SK-N-SH (cell line): Measurements from ENCODE around the gene FIGNL2. TPM values are rescaled to one million over a fixed set of nuclear protein-coding genes. Genes with fewer than 3 reads are reported as not detected.

Source experiments
- CTCF ChIA-PET: fragments of 300-600, 350-600 bp; formaldehyde crosslinking; extraction: SDS; loops from one replicate; lab custom pipeline; 2021; lab: Yijun Ruan, JAX
- POLR2A ChIA-PET: fragments of 350-600 bp; sonication (Branson Sonifier 250); formaldehyde crosslinking; extraction: SDS; loops from one replicate; lab custom pipeline; 2020; ENCODE audit warnings: antibody characterized with exemption, inconsistent platforms; lab: Yijun Ruan, JAX
- DNase-seq: peaks from one replicate; pipeline ENCODE4 v3.0.0; 2012
- H2AFZ ChIP-seq: fragments of 200-600 bp; sonication (generic); 2 replicates; pipeline ENCODE4 v1.8.1; 2016; ENCODE audit warnings: antibody characterized with exemption, mild to moderate bottlenecking, low read depth
- H3F3A ChIP-seq: fragments of 200-600 bp; sonication (generic); replicated peaks from 2 replicates; pipeline ENCODE3; 2016; ENCODE audit warnings: antibody characterized with exemption, mild to moderate bottlenecking; ENCODE audit not compliant: insufficient read depth
- H3K27ac ChIP-seq, 2 experiments: fragments of 200-500 bp in 1 of 2; fragments of 200-600 bp in 1 of 2; sonication (Bioruptor generic) in 1 of 2; sonication (generic), shearing (Covaris generic) in 1 of 2; 2 replicates each; pipeline versions ENCODE4 v1.5.1 to v1.6.1; 2014 to 2016; ENCODE audit warnings: low read depth in 2 of 2, inconsistent platforms in 1 of 2, low read length in 1 of 2, mild to moderate bottlenecking in 1 of 2, mixed read lengths in 1 of 2
- H3K27me3 ChIP-seq: fragments of 200-600 bp; sonication (generic), shearing (Covaris generic); 2 replicates; pipeline ENCODE4 v1.6.1; 2016; ENCODE audit warnings: mixed run types; ENCODE audit not compliant: insufficient read depth
- H3K36me3 ChIP-seq, 2 experiments: fragments of 200-500 bp in 1 of 2; fragments of 200-600 bp in 1 of 2; sonication (Bioruptor generic) in 1 of 2; sonication (generic) in 1 of 2; replicated peaks in 1 of 2; 2 replicates each; pipeline versions ENCODE3 to v1.5.1; 2014 to 2016; ENCODE audit warnings: low read length in 1 of 2, mild to moderate bottlenecking in 1 of 2; ENCODE audit not compliant: insufficient read depth in 2 of 2, control insufficient read depth in 1 of 2
- H3K4me1 ChIP-seq, 2 experiments: fragments of 200-500 bp in 1 of 2; fragments of 200-600 bp in 1 of 2; sonication (Bioruptor generic) in 1 of 2; sonication (generic), shearing (Covaris generic) in 1 of 2; 2 replicates each; pipeline versions ENCODE4 v1.5.1 to v1.6.1; 2014 to 2016; ENCODE audit warnings: low read depth in 1 of 2, low read length in 1 of 2, mixed run types in 1 of 2; ENCODE audit not compliant: insufficient read depth in 2 of 2, control insufficient read depth in 1 of 2
- H3K4me2 ChIP-seq: fragments of 200-600 bp; sonication (generic), shearing (Covaris generic); 2 replicates; pipeline ENCODE4 v1.6.1; 2017; ENCODE audit warnings: mixed run types
- H3K4me3 ChIP-seq, 2 experiments: fragments of 200-500 bp in 1 of 2; fragments of 200-600 bp in 1 of 2; sonication (Bioruptor generic) in 1 of 2; sonication (generic), shearing (Covaris generic) in 1 of 2; 2 replicates each; pipeline versions ENCODE4 v1.5.1 to v1.8.1; 2014 to 2016; ENCODE audit warnings: low read depth in 2 of 2, inconsistent platforms in 1 of 2, low read length in 1 of 2, mild to moderate bottlenecking in 1 of 2, mixed read lengths in 1 of 2, moderate library complexity in 1 of 2
- H3K79me2 ChIP-seq: fragments of 200-600 bp; sonication (generic); 2 replicates; pipeline ENCODE4 v1.8.1; 2017; ENCODE audit warnings: mild to moderate bottlenecking; ENCODE audit not compliant: insufficient read depth
- H3K9ac ChIP-seq: fragments of 200-600 bp; sonication (generic); 2 replicates; pipeline ENCODE4 v1.6.1; 2017; ENCODE audit warnings: mixed run types
- H3K9me2 ChIP-seq: fragments of 200-600 bp; sonication (generic); 2 replicates; pipeline ENCODE4 v1.6.1; 2017; ENCODE audit warnings: mixed run types
- H3K9me3 ChIP-seq: fragments of 200-600 bp; sonication (generic); 2 replicates; pipeline ENCODE4 v1.6.1; 2017; ENCODE audit warnings: mixed run types, mild to moderate bottlenecking, moderate library complexity
- H4K20me1 ChIP-seq: fragments of 200-600 bp; sonication (generic); 2 replicates; pipeline ENCODE4 v1.6.1; 2017; ENCODE audit warnings: mild to moderate bottlenecking, mixed run types; ENCODE audit not compliant: insufficient read depth
- NFIC ChIP-seq: IDR thresholded peaks from 2 replicates; pipeline ENCODE4 v1.4.0; 2012; ENCODE audit warnings: borderline replicate concordance
- WGBS: methylation state at CpG from one replicate; pipeline ENCODE4 v1.1.6; 2017; ENCODE audit warnings: low lambda C conversion rate; 5-methylcytosine and 5-hydroxymethylcytosine counted together
- polyA plus RNA-seq, 3 experiments: library from polyadenylated mRNA; depleted of rRNA; stranded (reverse); fragments of >200 nt; gene quantifications; 2 replicates each; pipeline ENCODE4 v1.2.3, GENCODE V29; 2012
- TF ChIP-seq, protein P1 (sequence below): fragments of 150-350 bp; IDR thresholded peaks from 2 replicates; pipeline ENCODE4 v1.6.1; 2016; ENCODE audit warnings: mild to moderate bottlenecking, low read depth, low read length
- TF ChIP-seq, protein P2 (sequence below): IDR thresholded peaks from 2 replicates; pipeline ENCODE4 v1.6.1; 2012; ENCODE audit warnings: mild to moderate bottlenecking, low read depth, low read length, moderate library complexity
- TF ChIP-seq, protein P3 (sequence below): IDR thresholded peaks from 2 replicates; pipeline ENCODE4 v1.4.0; 2012; ENCODE audit warnings: low read depth

Gene FIGNL2
- polyA plus RNA-seq, 1 of the 3 experiments (the other 2 are of a cell fraction): 0.05 TPM

DNA sequence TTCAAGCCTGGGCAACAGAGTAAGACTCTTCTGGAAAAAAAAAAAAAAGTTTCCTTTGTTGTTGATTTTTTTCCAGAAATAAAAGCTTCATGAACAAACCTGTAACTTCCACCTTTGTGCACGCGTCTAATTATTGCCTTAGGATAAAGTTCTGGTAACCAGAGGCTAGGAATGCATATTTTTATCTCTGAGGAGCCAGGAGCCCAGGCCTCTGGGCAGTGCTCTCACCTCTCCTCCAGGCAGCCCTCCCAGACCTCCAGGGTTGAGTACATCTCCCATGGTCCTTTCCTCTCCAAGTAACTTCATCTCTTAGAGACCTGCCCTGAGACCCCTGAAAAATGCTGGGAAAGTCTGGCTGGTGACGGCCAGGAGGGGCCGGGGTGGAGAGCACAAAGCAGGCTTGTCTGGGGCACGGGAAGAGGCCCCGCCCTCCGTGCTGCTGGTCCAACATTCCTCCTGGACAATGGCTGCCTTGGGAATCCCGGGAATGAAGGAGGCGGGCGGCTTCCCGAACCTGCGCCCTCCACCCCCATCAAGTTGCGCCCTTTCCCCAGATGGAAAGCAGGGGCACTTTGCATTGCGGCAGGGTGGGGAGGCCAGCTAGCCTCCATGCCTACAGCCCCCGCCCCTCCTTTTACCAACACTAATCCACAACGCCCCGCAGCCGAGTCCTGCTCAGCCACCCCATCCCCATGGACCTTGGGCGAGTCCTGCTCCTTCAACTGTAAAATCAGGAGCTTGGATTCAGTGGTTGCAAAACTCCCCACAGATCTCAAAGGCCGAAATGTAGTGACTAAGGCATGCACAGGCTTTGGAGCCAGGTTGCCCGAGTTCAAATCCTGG is 7.3 kb upstream of the FIGNL2 start:
- no peaks in the 10 kb centered on the region for H3K9me3 ChIP-seq
- ChIA-PET CTCF (interaction anchor here (0.9 to 1.5 kb wide), 4 partner anchors 17 to 435 kb away, joined by 3 to 4 read pairs (median 3); no protein-coding TSS in a partner anchor), POLR2A (no interaction called here)
- H3K9me2 ChIP-seq: no peaks in the 10 kb centered on the region
- H4K20me1 ChIP-seq: no peaks in the 10 kb centered on the region
- H3K27me3 ChIP-seq: no peaks in the 10 kb centered on the region
- H3K4me2 ChIP-seq: no peak overlapping the region
- H3K27ac ChIP-seq: no peak overlapping the region
- H3K4me1 ChIP-seq: peaks cover 0 to 10% of the 10 kb centered on the region in 2 experiments; a peak in 1 of 4 replicates
- no peak overlapping the region for H3K4me3 ChIP-seq
- no peaks in the 10 kb centered on the region for H3F3A ChIP-seq
- H3K79me2 ChIP-seq: no peaks in the 10 kb centered on the region
- no peaks in the 10 kb centered on the region for H3K36me3 ChIP-seq
- no peak overlapping the region for H3K9ac ChIP-seq
- no peak for DNase-seq
- TF ChIP-seq, protein P1, sequence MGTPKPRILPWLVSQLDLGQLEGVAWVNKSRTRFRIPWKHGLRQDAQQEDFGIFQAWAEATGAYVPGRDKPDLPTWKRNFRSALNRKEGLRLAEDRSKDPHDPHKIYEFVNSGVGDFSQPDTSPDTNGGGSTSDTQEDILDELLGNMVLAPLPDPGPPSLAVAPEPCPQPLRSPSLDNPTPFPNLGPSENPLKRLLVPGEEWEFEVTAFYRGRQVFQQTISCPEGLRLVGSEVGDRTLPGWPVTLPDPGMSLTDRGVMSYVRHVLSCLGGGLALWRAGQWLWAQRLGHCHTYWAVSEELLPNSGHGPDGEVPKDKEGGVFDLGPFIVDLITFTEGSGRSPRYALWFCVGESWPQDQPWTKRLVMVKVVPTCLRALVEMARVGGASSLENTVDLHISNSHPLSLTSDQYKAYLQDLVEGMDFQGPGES: no peak
- WGBS: 82% methylated on average over 13 of the region's 21 CpGs
- no peak overlapping the region for H2AFZ ChIP-seq

DNA sequence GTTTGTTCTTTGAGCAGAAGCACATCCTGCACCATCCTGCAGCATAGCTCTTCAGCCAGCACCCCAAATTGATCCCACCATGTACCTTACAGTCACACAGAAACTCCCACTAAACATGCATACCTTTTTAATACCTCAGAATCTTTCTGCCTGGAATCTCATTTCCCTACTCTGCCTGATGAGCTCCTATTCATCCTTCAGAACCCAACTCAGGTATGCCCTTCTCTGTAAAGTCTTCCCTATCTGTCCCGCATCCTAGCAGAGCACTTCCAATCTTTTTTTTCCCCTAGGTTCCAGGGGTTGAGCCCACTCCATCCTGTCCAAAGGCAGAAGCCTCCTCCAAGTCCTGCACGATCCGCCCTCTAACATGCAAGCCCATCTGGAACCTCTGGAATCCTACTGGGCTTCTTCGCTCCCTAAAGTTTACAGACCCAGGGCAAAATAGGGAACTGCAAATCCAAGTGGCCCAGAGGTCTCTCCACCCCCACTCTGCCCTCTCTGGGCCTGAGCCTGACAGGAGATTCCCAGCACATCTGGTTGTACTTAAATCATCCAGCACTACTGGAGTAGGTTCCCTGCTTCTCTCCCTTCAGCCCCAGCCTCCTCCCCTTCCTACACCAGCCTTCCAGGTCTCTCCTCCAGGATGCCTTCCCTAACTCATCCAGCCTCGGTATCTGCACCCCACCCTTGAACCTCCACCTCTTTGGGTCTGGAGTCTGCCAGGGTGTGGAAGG is 4.1 kb upstream of the FIGNL2 start:
- TF ChIP-seq NFIC: no peak
- TF ChIP-seq, protein P2, sequence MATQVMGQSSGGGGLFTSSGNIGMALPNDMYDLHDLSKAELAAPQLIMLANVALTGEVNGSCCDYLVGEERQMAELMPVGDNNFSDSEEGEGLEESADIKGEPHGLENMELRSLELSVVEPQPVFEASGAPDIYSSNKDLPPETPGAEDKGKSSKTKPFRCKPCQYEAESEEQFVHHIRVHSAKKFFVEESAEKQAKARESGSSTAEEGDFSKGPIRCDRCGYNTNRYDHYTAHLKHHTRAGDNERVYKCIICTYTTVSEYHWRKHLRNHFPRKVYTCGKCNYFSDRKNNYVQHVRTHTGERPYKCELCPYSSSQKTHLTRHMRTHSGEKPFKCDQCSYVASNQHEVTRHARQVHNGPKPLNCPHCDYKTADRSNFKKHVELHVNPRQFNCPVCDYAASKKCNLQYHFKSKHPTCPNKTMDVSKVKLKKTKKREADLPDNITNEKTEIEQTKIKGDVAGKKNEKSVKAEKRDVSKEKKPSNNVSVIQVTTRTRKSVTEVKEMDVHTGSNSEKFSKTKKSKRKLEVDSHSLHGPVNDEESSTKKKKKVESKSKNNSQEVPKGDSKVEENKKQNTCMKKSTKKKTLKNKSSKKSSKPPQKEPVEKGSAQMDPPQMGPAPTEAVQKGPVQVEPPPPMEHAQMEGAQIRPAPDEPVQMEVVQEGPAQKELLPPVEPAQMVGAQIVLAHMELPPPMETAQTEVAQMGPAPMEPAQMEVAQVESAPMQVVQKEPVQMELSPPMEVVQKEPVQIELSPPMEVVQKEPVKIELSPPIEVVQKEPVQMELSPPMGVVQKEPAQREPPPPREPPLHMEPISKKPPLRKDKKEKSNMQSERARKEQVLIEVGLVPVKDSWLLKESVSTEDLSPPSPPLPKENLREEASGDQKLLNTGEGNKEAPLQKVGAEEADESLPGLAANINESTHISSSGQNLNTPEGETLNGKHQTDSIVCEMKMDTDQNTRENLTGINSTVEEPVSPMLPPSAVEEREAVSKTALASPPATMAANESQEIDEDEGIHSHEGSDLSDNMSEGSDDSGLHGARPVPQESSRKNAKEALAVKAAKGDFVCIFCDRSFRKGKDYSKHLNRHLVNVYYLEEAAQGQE: no peak
- TF ChIP-seq, protein P3, sequence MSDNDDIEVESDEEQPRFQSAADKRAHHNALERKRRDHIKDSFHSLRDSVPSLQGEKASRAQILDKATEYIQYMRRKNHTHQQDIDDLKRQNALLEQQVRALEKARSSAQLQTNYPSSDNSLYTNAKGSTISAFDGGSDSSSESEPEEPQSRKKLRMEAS: no peak
- H3F3A ChIP-seq: no peaks in the 10 kb centered on the region
- H3K4me1 ChIP-seq: peaks cover 0 to 20% of the 10 kb centered on the region in 2 experiments; a peak in 1 of 4 replicates
- peak; percentile 75 for DNase-seq
- H3K36me3 ChIP-seq: no peaks in the 10 kb centered on the region
- H3K4me2 ChIP-seq: no peak overlapping the region
- no peaks in the 10 kb centered on the region for H4K20me1 ChIP-seq
- WGBS: 88% methylated on average over 5 of the region's 5 CpGs
- H3K9ac ChIP-seq: no peak overlapping the region
- H3K27ac ChIP-seq: no peak overlapping the region
- no peaks in the 10 kb centered on the region for H3K9me2 ChIP-seq
- H3K27me3 ChIP-seq: no peaks in the 10 kb centered on the region
- POLR2A ChIA-PET: no interaction called here
- CTCF ChIA-PET: interaction anchor here (1.4 to 6.0 kb wide), 5 partner anchors 12 to 321 kb away, joined by 3 to 25 read pairs (median 4); no protein-coding TSS in a partner anchor
- no peak overlapping the region for H3K4me3 ChIP-seq
- H3K9me3 ChIP-seq: no peaks in the 10 kb centered on the region
- no peaks in the 10 kb centered on the region for H3K79me2 ChIP-seq
- no peak overlapping the region for H2AFZ ChIP-seq
